22Rv1 (cell line): ENCODE data around the gene MTPN.

Experiments
- CTCF ChIP-seq: fragments of 450-650 bp; IDR thresholded peaks from 2 replicates; pipeline ENCODE4 v1.5.1; 2017; ENCODE audit warnings: mild to moderate bottlenecking
- ZFX ChIP-seq: fragments of 450-650 bp; IDR thresholded peaks from 2 replicates; pipeline ENCODE4 v1.6.1; 2017; ENCODE audit warnings: antibody characterized with exemption, borderline replicate concordance

GRCh38 chr7:135994466-135995205, 17.5 kb upstream of the MTPN start:
- TF ChIP-seq CTCF (no peak), ZFX (no peak)
